K562 (cell line): ENCODE data around the gene ISY1.

Source experiments
- ATF2 ChIP-seq: sonication (generic); formaldehyde crosslinking; IDR thresholded peaks from 2 replicates; pipeline ENCODE4 v1.8.1; 2022; ENCODE audit warnings: missing genetic modification reagents
- CC2D1A ChIP-seq: fragments of 450-650 bp; IDR thresholded peaks from 2 replicates; pipeline ENCODE4 v1.6.1; 2017; ENCODE audit warnings: mild to moderate bottlenecking
- CEBPZ ChIP-seq: fragments of 150-350 bp; IDR thresholded peaks from 2 replicates; pipeline ENCODE4 v1.6.1; 2014; ENCODE audit warnings: low read depth, mild to moderate bottlenecking, low read length, borderline replicate concordance
- CREM ChIP-seq: IDR thresholded peaks from 2 replicates; pipeline ENCODE4 v1.6.1; 2014; ENCODE audit warnings: antibody characterized with exemption, low read depth
- ELF1 ChIP-seq: fragments of 200-800 bp; sonication (Bioruptor generic); IDR thresholded peaks from 2 replicates; pipeline ENCODE4 v1.6.1; 2016; ENCODE audit warnings: missing genetic modification characterization, missing compliant biosample characterization
- REST ChIP-seq, 2 experiments: fragments of 450-650 bp; formaldehyde crosslinking in 1 of 2; IDR thresholded peaks; 2 replicates each; pipeline versions ENCODE4 v1.4.0 to v1.6.1; 2014 to 2020; ENCODE audit warnings: mild to moderate bottlenecking in 2 of 2, borderline replicate concordance in 1 of 2, low read depth in 1 of 2
- ZBTB8A ChIP-seq: fragments of 450-650 bp; IDR thresholded peaks from 2 replicates; pipeline ENCODE4 v1.6.1; 2018; ENCODE audit warnings: mild to moderate bottlenecking, moderate library complexity; ENCODE audit not compliant: partially characterized antibody
- ZMIZ1 ChIP-seq, 2 experiments: fragments of 150-350 bp in 1 of 2; IDR thresholded peaks; 2 replicates each; pipeline ENCODE4 v1.6.1; 2012 to 2016; ENCODE audit warnings: low read depth in 2 of 2, low read length in 2 of 2, mild to moderate bottlenecking in 1 of 2, moderate library complexity in 1 of 2
- ZNF174 ChIP-seq: fragments of 250-450 bp; sonication (Bioruptor Pico); IDR thresholded peaks from 2 replicates; pipeline ENCODE4 v1.4.0; 2020; ENCODE audit warnings: mild to moderate bottlenecking

- TF ChIP-seq CEBPZ (no peak), ELF1 (tag) (no peak), ZNF174 (CRISPR knock-in tag) (no peak), ZBTB8A (no peak), ZMIZ1 (IDR thresholded peaks at IDR 0.05; ENCODE audit: low read depth in 2 of 2, low read length in 2 of 2) (no peak), CREM (no peak), REST (IDR thresholded peaks at IDR 0.05; ENCODE audit: borderline replicate concordance) (no peak), REST (CRISPR knock-in tag; IDR thresholded peaks at IDR 0.05; ENCODE audit: low read depth) (no peak), ATF2 (CRISPR knock-in tag) (no peak), CC2D1A (no peak)
Observed at GRCh38 chr3:129131465-129132088, 29.3 kb downstream of the ISY1 start.
